Measurements from ENCODE around the gene ADAMTS3.

The ADAMTS3 gene

GRCh38 chr4:72305620-72306019, 263.4 kb downstream of the ADAMTS3 start:
- Histone ChIP-seq H3K27ac (ENCODE audit: low read length, poor library complexity, severe bottlenecking) (no peak overlapping the region), H3K4me1 (ENCODE audit: control insufficient read depth, insufficient read depth, low read depth, low read length) (peaks cover 2% of the 10 kb centered on the region), H3K23ac (ENCODE audit: low read length in 2 of 2) (no peak overlapping the region), H2BK12ac (ENCODE audit: low read length in 2 of 2) (no peak overlapping the region), H2BK120ac (ENCODE audit: low read depth, low read length) (no peak overlapping the region), H2BK5ac (ENCODE audit: low read depth, low read length, poor library complexity, severe bottlenecking) (no peak overlapping the region), H2AFZ (ENCODE audit: low read depth, low read length) (no peak overlapping the region), H3K79me1 (replicated peaks; ENCODE audit: low read length, poor library complexity, severe bottlenecking) (no peaks in the 10 kb centered on the region), H3K14ac (ENCODE audit: low read length in 2 of 2) (no peak overlapping the region), H3K36me3 (ENCODE audit: control insufficient read depth in 1 of 2, insufficient read depth in 2 of 2, low read depth in 1 of 2, low read length in 2 of 2) (no peaks in the 10 kb centered on the region), H3K27me3 (ENCODE audit: control insufficient read depth in 1 of 2, insufficient read depth in 1 of 2, low read length in 2 of 2) (no peaks in the 10 kb centered on the region), H3K18ac (ENCODE audit: low read depth in 1 of 2, low read length in 2 of 2) (no peak overlapping the region), H2AK5ac (ENCODE audit: low read length, severe bottlenecking) (no peak overlapping the region), H4K91ac (ENCODE audit: low read length) (no peak overlapping the region), H3K4me3 (ENCODE audit: insufficient read depth in 1 of 2, low read depth in 1 of 2, low read length in 2 of 2) (no peak overlapping the region), H3K9me3 (ENCODE audit: control insufficient read depth, low read length) (no peaks in the 10 kb centered on the region), H3K4ac (ENCODE audit: low read depth in 1 of 2, low read length in 2 of 2) (no peak overlapping the region), H4K8ac (ENCODE audit: low read length) (no peak overlapping the region), H3K9ac (ENCODE audit: low read length) (no peak overlapping the region), H2BK15ac (ENCODE audit: low read depth, poor library complexity, severe bottlenecking) (no peak overlapping the region), H3K4me2 (ENCODE audit: low read length, poor library complexity, severe bottlenecking) (no peak overlapping the region)
- 99% methylated on average over 8 of the region's 9 CpGs for WGBS
- DNase-seq = no peak

- Histone ChIP-seq H3K79me1 (replicated peaks; ENCODE audit: low read length, poor library complexity, severe bottlenecking) (no peaks in the 10 kb centered on the region), H3K23ac (ENCODE audit: low read length in 2 of 2) (no peak overlapping the region), H3K27me3 (ENCODE audit: control insufficient read depth in 1 of 2, insufficient read depth in 1 of 2, low read length in 2 of 2) (no peaks in the 10 kb centered on the region), H2BK120ac (ENCODE audit: low read depth, low read length) (no peak overlapping the region), H3K18ac (ENCODE audit: low read depth in 1 of 2, low read length in 2 of 2) (no peak overlapping the region), H3K27ac (ENCODE audit: low read length, poor library complexity, severe bottlenecking) (no peak overlapping the region), H4K8ac (ENCODE audit: low read length) (no peak overlapping the region), H3K14ac (ENCODE audit: low read length in 2 of 2) (no peak overlapping the region), H3K9ac (ENCODE audit: low read length) (no peak overlapping the region), H2BK5ac (ENCODE audit: low read depth, low read length, poor library complexity, severe bottlenecking) (no peak overlapping the region), H2AK5ac (ENCODE audit: low read length, severe bottlenecking) (no peak overlapping the region), H3K4ac (ENCODE audit: low read depth in 1 of 2, low read length in 2 of 2) (no peak overlapping the region), H4K91ac (ENCODE audit: low read length) (no peak overlapping the region), H3K36me3 (ENCODE audit: control insufficient read depth in 1 of 2, insufficient read depth in 2 of 2, low read depth in 1 of 2, low read length in 2 of 2) (no peaks in the 10 kb centered on the region), H2AFZ (ENCODE audit: low read depth, low read length) (no peak overlapping the region), H3K4me2 (ENCODE audit: low read length, poor library complexity, severe bottlenecking) (no peak overlapping the region), H2BK15ac (ENCODE audit: low read depth, poor library complexity, severe bottlenecking) (no peak overlapping the region), H3K4me3 (ENCODE audit: insufficient read depth in 1 of 2, low read depth in 1 of 2, low read length in 2 of 2) (no peak overlapping the region), H3K4me1 (ENCODE audit: control insufficient read depth, insufficient read depth, low read depth, low read length) (peaks cover 2% of the 10 kb centered on the region), H3K9me3 (ENCODE audit: control insufficient read depth, low read length) (no peaks in the 10 kb centered on the region), H2BK12ac (ENCODE audit: low read length in 2 of 2) (no peak overlapping the region)
- no peak for DNase-seq
- 93% methylated on average over 2 of the region's 4 CpGs for WGBS
These were observed 263.9 kb downstream of the ADAMTS3 start for GRCh38 chr4:72305080-72305479.

- 94% methylated on average over 3 of the region's 4 CpGs for WGBS
- Histone ChIP-seq H2AK5ac (ENCODE audit: low read length, severe bottlenecking) (no peak overlapping the region), H2AFZ (ENCODE audit: low read depth, low read length) (no peak overlapping the region), H3K4me3 (ENCODE audit: insufficient read depth in 1 of 2, low read depth in 1 of 2, low read length in 2 of 2) (no peak overlapping the region), H3K4me1 (ENCODE audit: control insufficient read depth, insufficient read depth, low read depth, low read length) (peaks cover 2% of the 10 kb centered on the region), H3K18ac (ENCODE audit: low read depth in 1 of 2, low read length in 2 of 2) (no peak overlapping the region), H3K36me3 (ENCODE audit: control insufficient read depth in 1 of 2, insufficient read depth in 2 of 2, low read depth in 1 of 2, low read length in 2 of 2) (no peaks in the 10 kb centered on the region), H3K4me2 (ENCODE audit: low read length, poor library complexity, severe bottlenecking) (no peak overlapping the region), H3K79me1 (replicated peaks; ENCODE audit: low read length, poor library complexity, severe bottlenecking) (no peaks in the 10 kb centered on the region), H3K9ac (ENCODE audit: low read length) (no peak overlapping the region), H2BK12ac (ENCODE audit: low read length in 2 of 2) (no peak overlapping the region), H3K27me3 (ENCODE audit: control insufficient read depth in 1 of 2, insufficient read depth in 1 of 2, low read length in 2 of 2) (no peaks in the 10 kb centered on the region), H2BK15ac (ENCODE audit: low read depth, poor library complexity, severe bottlenecking) (no peak overlapping the region), H2BK5ac (ENCODE audit: low read depth, low read length, poor library complexity, severe bottlenecking) (no peak overlapping the region), H3K23ac (ENCODE audit: low read length in 2 of 2) (no peak overlapping the region), H3K4ac (ENCODE audit: low read depth in 1 of 2, low read length in 2 of 2) (no peak overlapping the region), H4K8ac (ENCODE audit: low read length) (peak overlapping the region; percentile 50), H3K27ac (ENCODE audit: low read length, poor library complexity, severe bottlenecking) (no peak overlapping the region), H2BK120ac (ENCODE audit: low read depth, low read length) (no peak overlapping the region), H3K14ac (ENCODE audit: low read length in 2 of 2) (no peak overlapping the region), H3K9me3 (ENCODE audit: control insufficient read depth, low read length) (no peaks in the 10 kb centered on the region), H4K91ac (ENCODE audit: low read length) (no peak overlapping the region)
- peak; percentile 54 for DNase-seq
These were observed 265.9 kb downstream of the ADAMTS3 start for GRCh38 chr4:72302981-72303704.

- Histone ChIP-seq H2AFZ (ENCODE audit: low read depth, low read length) (no peak overlapping the region), H2BK120ac (ENCODE audit: low read depth, low read length) (no peak overlapping the region), H3K4me1 (ENCODE audit: control insufficient read depth, insufficient read depth, low read depth, low read length) (peaks cover 2% of the 10 kb centered on the region), H3K9me3 (ENCODE audit: control insufficient read depth, low read length) (no peaks in the 10 kb centered on the region), H3K27me3 (ENCODE audit: control insufficient read depth in 1 of 2, insufficient read depth in 1 of 2, low read length in 2 of 2) (no peaks in the 10 kb centered on the region), H3K14ac (ENCODE audit: low read length in 2 of 2) (no peak overlapping the region), H3K9ac (ENCODE audit: low read length) (no peak overlapping the region), H4K8ac (ENCODE audit: low read length) (no peak overlapping the region), H2BK12ac (ENCODE audit: low read length in 2 of 2) (no peak overlapping the region), H3K36me3 (ENCODE audit: control insufficient read depth in 1 of 2, insufficient read depth in 2 of 2, low read depth in 1 of 2, low read length in 2 of 2) (no peaks in the 10 kb centered on the region), H4K91ac (ENCODE audit: low read length) (no peak overlapping the region), H3K4ac (ENCODE audit: low read depth in 1 of 2, low read length in 2 of 2) (no peak overlapping the region), H2BK15ac (ENCODE audit: low read depth, poor library complexity, severe bottlenecking) (no peak overlapping the region), H3K79me1 (replicated peaks; ENCODE audit: low read length, poor library complexity, severe bottlenecking) (no peaks in the 10 kb centered on the region), H3K23ac (ENCODE audit: low read length in 2 of 2) (no peak overlapping the region), H3K18ac (ENCODE audit: low read depth in 1 of 2, low read length in 2 of 2) (no peak overlapping the region), H2BK5ac (ENCODE audit: low read depth, low read length, poor library complexity, severe bottlenecking) (no peak overlapping the region), H3K27ac (ENCODE audit: low read length, poor library complexity, severe bottlenecking) (no peak overlapping the region), H2AK5ac (ENCODE audit: low read length, severe bottlenecking) (no peak overlapping the region), H3K4me3 (ENCODE audit: insufficient read depth in 1 of 2, low read depth in 1 of 2, low read length in 2 of 2) (no peak overlapping the region), H3K4me2 (ENCODE audit: low read length, poor library complexity, severe bottlenecking) (no peak overlapping the region)
- DNase-seq = no peak
- whole genome bisulfite sequencing = 69% methylated on average over 1 of the region's 2 CpGs
These were observed 267.3 kb downstream of the ADAMTS3 start for GRCh38 chr4:72301759-72302158.
